HG02970 (cell line): ENCODE results near the gene PI3.

Experiments used
- ATAC-seq: cut with Tn5 transposase; IDR thresholded peaks from one replicate; pipeline ENCODE4 v1.9.1; 2021; ENCODE audit warnings: mild to moderate bottlenecking, moderate library complexity, moderate number of reproducible peaks; ENCODE audit not compliant: unreplicated experiment, low FRiP score

The PI3 gene

GRCh38 chr20:45183084-45183483 lies 8.4 kb downstream of the PI3 start:
- no peak for ATAC-seq

- ATAC-seq: no peak
These were observed 13.0 kb downstream of the PI3 start for GRCh38 chr20:45187693-45188092.

- no peak for ATAC-seq
These were observed 14.4 kb downstream of the PI3 start for GRCh38 chr20:45189067-45189609.

- ATAC-seq: no peak
These were observed 15.2 kb downstream of the PI3 start for GRCh38 chr20:45189861-45190260.

GRCh38 chr20:45191926-45192325 lies 17.2 kb downstream of the PI3 start:
- ATAC-seq: no peak

GRCh38 chr20:45193331-45193730 lies 18.6 kb downstream of the PI3 start:
- no peak for ATAC-seq

GRCh38 chr20:45206725-45207124 lies 32.0 kb downstream of the PI3 start, which contains the start of gene SEMG1:
Gene SEMG1, plus strand, starts transcription at chr20:45207033. Its CDS starts 21 bp downstream, at chr20:45207054.
- no peak for ATAC-seq

- no peak for ATAC-seq
These were observed 35.2 kb downstream of the PI3 start for GRCh38 chr20:45209924-45210323.

- no peak for ATAC-seq
These were observed 37.1 kb downstream of the PI3 start for GRCh38 chr20:45211569-45212474.

GRCh38 chr20:45212836-45213235 lies 38.1 kb downstream of the PI3 start:
- no peak for ATAC-seq

- ATAC-seq: no peak
These were observed 43.4 kb downstream of the PI3 start for GRCh38 chr20:45218124-45218523.

GRCh38 chr20:45218636-45219035 lies 43.9 kb downstream of the PI3 start:
- ATAC-seq: no peak

- no peak for ATAC-seq
These were observed 46.4 kb downstream of the PI3 start, which contains the start of gene SEMG2 for GRCh38 chr20:45221076-45221475. Gene SEMG2, plus strand, starts transcription at chr20:45221373. Its CDS starts 17 bp downstream, at chr20:45221390.

- ATAC-seq: no peak
These were observed 48.4 kb downstream of the PI3 start for GRCh38 chr20:45223136-45223535.
